ENCODE data around the gene MSANTD3.

DNA sequence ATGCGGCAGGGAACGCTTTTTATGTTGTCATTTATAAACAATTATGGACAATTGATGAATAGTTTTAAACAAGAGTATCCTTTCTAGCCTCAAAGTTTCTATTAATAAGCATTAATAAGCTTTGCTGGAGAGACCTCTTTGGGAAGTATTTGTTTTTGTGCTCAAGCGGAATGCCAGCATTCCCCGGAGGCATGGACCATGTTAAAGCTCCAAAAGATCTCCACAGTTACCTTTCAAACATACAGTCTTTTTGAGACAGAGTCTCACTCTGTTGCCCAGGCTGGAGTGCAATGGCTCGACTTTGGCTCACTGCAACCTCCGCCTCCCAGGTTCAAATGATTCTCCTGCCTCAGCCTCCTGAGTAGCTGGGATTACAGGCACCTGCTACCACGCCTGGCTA lies 9.6 kb downstream of the MSANTD3 start:
- TF ChIP-seq CTCF (IDR thresholded peaks at IDR 0.05; ENCODE audit: low read depth, low read length), result no peak
- TF ChIP-seq POLR2A (IDR thresholded peaks at IDR 0.05; ENCODE audit: extremely low read depth, insufficient read length), result no peak
- TF ChIP-seq, protein P1, sequence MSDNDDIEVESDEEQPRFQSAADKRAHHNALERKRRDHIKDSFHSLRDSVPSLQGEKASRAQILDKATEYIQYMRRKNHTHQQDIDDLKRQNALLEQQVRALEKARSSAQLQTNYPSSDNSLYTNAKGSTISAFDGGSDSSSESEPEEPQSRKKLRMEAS (IDR thresholded peaks at IDR 0.05; ENCODE audit: low read depth, low read length), result no peak
- no peak for TF ChIP-seq MYC (IDR thresholded peaks at IDR 0.05; ENCODE audit: low read depth, low read length)

Measured in NB4 (cell line).